GM18951 (cell line): Measurements from ENCODE around the gene IFI27L1.
"Not testable (repeated sequence)": the region's sequence is repeated elsewhere in the genome, so short reads cannot be mapped to it uniquely, and the experiment has no call there.

Source experiments
- POLR2A ChIP-seq: IDR thresholded peaks from 4 replicates; pipeline ENCODE4 v1.6.1; 2011; ENCODE audit warnings: mild to moderate bottlenecking; ENCODE audit not compliant: insufficient read length, insufficient read depth; ENCODE audit errors: extremely low read depth
- in situ Hi-C: fragments of 300-500 bp; cut with MboI; formaldehyde crosslinking; loops from one replicate; pipeline ENCODE4 v1.12.0; 2022; ENCODE audit warnings: low sequenced_read_pairs, mixed read lengths, inconsistent platforms; ENCODE audit not compliant: unreplicated experiment

Gene IFI27L1

DNA sequence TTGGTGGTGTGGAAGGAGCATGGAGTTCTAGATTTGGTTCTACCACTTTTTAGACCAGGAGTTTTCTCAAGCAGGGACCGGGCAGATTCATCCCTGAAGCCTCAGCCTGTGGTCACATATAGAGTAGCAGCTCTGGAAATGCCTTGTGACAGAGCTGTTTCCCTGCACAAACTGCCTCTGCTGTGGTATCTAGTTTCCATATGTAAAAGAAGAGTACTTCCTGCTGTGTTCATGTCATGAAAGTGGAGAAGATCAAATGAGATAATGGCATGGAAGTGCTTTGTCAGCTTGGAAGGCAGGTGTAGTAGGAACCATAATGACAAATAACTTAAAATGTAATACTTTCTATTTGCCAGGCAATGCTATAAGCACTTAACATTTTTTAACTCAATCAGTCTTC is 28.9 kb upstream of the IFI27L1 start:
- no peak for TF ChIP-seq POLR2A
- in situ Hi-C loops, result no loop called here

DNA sequence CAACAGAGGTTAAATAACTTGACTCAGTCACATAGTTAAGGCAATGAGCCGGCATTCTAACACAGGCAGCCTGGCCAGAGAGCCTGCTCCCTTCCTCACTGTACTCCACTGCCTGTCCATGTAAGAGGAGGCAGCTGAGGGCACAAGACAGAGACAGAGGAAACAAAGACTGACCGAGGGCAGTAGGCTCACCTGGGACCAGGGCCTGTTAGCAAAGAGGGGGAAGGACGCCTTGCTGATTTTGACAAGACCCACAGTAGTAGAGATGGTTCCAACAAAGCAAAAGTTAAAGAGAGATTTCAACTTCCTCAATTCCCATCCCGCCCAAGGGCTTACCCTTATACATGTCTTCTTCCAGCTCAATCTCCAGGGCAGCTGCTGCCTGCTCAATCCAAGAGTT is 28.4 kb upstream of the IFI27L1 start:
- in situ Hi-C loops, result no loop called here
- no peak for TF ChIP-seq POLR2A

DNA sequence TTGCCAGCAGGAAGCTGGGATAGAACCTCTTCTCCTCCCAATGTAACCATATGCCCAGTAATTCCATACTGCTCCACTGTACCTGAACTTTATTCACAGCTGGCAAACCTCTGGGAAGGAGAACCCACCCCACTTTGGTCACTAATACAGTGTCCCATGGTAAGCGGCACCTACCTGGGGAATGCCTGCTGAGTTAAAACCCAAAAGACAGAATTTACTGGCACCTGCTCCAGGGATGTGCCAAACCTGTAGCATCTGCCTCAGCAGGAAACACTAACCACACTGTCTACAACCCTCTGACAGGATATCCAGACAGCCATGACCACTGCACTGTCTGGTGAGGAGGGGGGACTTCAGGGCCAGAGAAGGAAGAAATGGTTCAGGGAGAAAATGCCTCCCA is 26.7 kb upstream of the IFI27L1 start:
- TF ChIP-seq POLR2A, result no peak
- in situ Hi-C loops, result no loop called here

DNA sequence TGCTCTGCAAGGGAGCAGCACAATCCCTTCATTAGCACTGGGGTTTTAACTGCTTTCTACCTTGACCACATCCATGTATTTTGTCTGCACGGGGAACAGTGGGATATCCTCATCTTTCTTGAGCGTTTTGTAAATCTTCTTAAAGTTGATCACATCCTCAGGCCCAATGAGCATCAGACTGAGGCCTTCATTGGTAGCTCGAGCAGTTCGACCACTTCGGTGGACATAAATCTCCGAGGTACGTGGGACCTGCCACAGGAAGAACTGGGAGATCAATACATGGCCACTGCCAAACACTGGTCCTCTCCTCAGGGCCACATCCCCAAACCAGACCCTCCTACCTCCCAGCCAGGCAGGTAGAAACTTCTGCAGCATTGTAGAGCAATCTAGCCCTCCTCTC is 26.2 kb upstream of the IFI27L1 start:
- in situ Hi-C loops, result no loop called here
- no peak for TF ChIP-seq POLR2A

DNA sequence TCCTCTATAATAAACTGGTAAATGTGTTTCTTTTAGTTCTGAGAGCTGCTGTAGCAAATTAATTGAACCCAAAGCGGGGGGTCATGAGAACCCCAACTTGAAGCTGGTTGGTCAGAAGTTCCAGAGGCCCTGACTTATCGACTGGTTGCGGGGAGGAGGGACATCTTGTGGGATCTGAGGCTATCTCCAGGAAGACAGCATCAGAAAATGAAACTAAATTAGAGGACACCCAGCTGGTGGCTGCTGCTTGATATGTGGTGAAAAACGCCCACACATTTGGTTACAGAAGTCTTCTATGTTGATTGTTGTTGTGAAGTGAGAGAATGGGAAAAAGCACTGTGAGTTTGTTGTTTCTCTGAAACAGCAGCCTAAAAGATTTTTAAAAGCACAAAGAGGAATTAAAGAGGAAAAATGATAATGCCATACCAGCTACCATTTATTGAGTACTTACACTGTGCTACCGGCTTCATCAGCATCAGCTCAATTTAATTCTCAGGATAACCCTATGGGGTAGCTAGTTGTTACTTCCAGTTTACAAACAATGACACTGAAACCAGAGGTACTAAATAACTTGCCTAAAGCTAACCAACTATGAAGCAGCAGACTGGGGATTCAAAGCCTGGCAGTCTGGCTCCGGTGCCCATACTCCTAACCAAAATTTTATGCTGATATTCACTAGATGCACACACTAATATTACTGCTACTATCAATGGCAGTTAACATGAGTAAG is 24.4 kb upstream of the IFI27L1 start:
- TF ChIP-seq POLR2A, result no peak
- in situ Hi-C loops, result no loop called here

DNA sequence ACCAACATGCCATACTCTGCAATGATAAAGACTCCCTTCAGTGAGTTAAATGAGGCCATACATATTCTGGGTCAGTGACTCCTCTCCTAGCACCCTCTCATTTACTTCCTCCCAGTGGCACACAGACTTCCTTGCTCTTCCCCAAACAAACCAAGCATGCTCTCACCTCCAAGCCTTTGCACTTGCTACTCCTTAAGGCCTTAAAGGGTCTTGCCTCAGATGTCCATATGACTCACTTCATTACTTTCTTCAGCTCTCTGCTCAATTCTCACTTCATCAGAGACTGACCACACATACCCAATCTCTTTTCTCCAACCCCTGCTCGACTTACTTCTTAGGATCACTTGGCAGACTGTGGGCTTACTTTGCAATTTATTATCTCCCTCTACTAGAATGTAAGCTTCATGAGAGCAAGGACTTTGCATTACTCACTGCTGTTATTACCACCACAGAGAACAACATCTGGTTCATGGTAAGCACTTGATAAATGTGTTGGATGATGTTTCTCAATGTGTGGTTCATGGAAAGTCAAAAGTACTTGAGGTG is 22.9 kb upstream of the IFI27L1 start:
- no peak for TF ChIP-seq POLR2A
- in situ Hi-C loops, result no loop called here

DNA sequence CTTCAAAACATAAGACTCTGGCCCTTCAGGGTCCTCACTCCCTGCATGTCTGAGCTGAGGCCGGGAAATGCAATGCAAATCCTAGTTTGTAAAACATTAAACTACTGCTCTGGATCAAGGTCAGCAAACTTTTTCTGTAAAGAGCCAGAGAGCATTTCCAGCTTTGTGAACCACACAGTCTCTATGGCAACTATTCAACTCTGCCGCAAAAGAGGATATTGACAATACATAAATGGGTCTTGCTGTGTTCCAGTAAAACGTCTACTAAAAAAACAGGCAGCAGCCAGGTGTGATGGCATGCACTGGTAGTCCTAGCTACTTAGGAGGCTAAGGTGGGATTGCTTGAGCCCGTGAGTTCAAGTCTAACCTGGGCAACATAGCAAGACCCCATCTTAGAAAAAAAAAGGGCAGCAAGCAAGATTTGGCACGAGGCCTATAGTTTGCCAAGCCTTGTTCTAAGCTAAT is 22.4 kb upstream of the IFI27L1 start:
- no peak for TF ChIP-seq POLR2A
- in situ Hi-C loops, result no loop called here

DNA sequence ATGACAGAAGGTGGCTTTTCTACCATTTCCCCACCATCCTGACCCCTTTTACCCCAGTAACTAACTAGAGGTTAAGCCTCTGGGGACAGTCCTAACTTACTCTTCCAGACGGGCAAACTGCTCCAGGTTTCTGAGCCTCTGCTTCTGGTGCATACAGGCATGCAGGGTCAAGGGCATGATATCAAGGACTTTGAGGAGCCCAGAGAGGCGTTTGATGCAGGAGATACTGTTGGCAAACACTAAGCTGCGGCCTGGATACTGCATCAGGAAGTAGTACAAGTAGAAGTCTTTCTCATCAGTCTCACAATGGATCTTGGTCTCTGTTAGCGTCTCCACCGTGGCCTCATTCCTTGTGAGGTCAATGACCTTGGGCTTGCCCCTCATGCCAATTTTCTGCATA is 21.1 kb upstream of the IFI27L1 start:
- no peak for TF ChIP-seq POLR2A
- in situ Hi-C loops, result no loop called here

DNA sequence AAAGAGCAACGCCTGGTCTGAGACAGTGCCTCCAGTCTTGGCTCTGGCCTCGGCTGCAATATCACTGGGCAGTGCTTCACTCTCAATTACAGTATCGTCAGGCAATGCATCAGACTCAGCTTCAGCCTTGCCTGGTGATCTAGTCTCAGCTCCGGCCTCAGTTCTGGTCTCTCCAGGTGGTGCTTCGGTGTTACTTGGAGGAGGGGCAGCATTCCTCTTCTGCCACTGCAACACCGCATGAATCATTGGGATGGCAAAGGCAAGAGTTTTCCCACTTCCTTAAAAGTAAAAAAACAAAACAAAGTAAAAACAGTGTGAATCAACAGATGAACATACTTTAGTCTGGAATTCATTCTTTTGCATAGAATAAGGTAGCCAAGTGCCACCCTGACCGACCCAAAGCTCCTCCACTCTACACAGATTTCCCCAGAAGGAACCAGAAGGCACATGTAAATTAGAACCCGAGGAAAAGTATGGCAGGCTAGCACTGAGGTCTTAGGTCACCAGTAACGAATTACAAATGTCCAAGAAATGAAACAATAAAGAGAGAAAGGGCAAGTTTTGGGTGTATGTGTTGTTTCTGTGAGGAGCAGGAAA is 18.7 kb upstream of the IFI27L1 start:
- in situ Hi-C loops, result no loop called here
- no peak for TF ChIP-seq POLR2A

DNA sequence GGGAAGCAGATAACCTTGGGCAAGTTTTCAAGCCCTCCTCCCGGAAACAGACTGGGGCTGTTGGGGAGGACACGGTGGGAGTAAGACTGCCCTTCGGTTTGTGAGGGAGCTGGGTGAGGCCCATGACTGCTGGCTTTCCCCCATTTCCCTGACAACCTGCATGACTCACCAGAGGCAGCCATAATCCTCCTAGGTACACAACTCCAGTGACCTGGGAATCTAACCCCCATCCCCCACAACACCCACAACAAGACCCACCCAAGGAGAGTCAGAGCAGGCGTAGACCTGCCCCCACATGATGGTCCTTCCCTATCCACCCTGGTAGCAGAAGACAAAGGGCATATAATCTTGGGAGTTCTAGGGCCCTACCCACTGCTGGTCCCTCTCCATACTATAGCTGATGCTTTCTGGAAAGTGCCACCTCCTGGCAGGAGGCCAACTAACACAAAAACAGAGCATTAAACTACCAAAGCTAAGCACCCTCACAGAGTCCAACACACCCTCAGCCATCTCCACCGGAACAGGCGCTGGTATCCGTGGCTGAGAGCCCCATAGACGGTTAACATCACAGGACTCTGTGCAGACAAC is 14.9 kb upstream of the IFI27L1 start:
- in situ Hi-C loops, result no loop called here
- no peak for TF ChIP-seq POLR2A

DNA sequence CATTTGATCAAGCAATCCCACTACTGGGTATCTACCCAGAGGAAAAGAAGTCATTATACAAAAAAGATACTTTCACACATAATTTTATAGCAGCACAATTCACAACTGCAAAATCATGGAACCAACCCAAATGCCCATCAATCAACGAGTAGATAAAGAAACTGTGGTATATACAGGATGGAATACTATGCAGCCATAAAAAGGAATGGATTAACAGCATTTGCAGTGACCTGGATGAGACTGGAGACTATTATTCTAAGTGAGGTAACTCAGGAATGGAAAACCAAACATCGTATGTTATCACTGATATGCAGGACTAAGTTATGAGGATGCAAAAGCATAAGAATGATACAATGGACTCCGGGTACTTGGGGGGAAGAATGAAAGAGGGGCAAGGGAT is 9.0 kb upstream of the IFI27L1 start:
- in situ Hi-C loops, result not testable (repeated sequence)

DNA sequence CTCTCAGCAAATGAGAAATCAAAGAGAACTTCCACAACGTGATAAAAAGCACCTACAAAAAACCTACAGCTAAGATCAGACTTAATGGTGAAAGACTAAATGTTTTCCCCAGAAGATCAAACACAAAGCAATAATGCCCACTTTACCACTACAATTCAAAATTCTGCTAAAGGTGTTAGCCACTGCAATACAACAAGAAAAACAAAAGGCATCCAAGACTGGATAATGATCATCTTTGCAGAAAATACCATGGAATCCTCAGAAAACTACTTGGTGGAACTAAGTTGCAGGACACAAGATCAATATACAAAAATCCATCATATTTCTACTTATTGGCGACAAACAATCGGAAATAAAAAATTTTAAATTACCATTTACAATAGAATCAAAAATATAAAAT is 6.6 kb upstream of the IFI27L1 start:
- in situ Hi-C loops, result no loop called here
- no peak for TF ChIP-seq POLR2A

DNA sequence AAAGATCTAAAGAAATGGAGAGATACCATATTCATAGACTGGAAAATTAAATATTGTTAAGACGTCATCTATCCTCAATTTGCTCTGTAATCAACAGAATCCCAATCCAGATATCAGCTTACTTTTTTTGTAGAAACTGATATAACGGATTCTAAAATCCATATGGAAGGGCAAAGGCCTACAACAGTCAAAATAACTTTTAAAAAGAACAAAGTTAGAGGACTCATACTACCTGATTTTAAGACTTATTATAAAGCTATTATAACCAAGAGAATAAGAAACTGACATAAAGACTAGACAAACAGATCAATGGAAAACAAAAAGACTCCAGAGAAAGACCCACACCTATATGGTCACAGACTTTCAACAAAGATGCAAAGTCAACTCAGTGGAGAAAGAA is 6.1 kb upstream of the IFI27L1 start:
- in situ Hi-C loops, result no loop called here
- no peak for TF ChIP-seq POLR2A

DNA sequence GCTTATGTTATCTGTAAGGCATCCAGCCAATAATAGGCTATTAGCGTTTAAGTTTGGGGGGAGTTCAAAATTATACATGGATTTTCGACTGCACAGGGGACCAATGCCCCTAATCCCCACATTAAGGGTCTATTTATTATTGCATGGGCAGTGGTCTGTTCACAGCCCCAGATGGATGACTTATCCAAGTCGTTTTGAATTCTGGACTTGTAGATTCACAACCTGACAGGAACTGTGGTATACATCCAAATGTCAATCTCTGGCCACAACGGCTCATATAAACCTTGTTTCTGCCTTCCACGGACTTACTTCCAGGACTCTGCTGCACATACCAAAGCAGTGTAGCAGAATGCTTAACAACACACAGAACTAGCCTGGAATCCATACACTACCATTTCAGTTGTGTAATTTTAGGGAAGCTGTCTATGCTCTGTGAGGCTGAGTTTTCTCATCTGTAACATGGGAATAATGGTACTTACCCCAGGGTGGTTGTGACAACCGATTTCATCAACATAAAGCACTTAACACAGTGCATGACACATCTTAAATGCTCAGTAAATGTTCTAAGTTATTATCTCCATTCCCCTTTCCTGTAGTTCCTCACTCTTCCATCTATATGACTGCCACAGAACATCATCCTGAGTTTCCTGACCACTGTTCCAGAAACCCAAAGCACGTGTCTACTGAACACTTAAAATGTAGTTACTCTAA is 3.8 kb upstream of the IFI27L1 start:
- no peak for TF ChIP-seq POLR2A
- in situ Hi-C loops, result no loop called here

DNA sequence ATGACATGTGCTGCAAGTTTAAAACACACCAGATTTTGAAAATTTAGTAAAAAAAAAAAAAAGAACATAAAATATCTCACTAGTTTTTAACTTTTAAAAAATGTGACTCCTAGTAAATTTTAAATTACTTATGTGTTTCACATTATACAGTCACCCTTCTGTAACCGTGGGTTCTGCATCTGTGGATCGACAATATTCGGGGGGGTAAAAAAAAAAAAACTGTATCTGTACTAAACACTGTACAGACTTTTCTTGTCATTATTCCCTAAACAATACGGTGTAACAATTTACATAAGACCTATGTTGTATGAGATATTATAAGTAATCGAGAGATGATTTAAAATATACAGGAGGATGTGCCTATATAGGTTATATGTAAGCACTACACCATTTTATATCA is 3.3 kb upstream of the IFI27L1 start:
- in situ Hi-C loops, result no loop called here
- no peak for TF ChIP-seq POLR2A
